HG02885 (cell line): ENCODE results near the gene UNC5C.

Experiments used
- ATAC-seq: cut with Tn5 transposase; IDR thresholded peaks from one replicate; pipeline ENCODE4 v1.9.1; 2021; ENCODE audit warnings: mild to moderate bottlenecking; ENCODE audit not compliant: unreplicated experiment, poor library complexity

UNC5C gene

DNA sequence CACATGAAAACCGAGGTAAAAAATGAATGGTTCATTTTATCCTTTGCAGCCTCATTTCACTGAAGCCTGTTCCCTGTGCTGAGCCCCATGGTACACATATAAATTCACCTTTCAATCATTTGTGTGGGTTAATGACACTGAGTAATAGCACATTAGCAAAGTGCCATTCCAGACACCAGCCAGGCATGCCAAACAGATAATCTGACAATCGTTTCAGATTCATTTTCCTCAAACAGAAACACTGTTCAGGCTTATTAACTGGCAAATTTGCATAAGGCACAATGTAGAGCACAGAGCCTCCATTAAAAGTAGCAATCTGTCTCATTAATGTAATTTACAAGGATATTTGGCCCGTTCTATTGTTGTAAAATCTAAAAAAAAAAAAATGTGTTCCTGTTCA lies 76.2 kb downstream of the UNC5C start:
- no peak for ATAC-seq

GRCh38 chr4:95470622-95471021 lies 78.2 kb downstream of the UNC5C start:
- no peak for ATAC-seq

DNA sequence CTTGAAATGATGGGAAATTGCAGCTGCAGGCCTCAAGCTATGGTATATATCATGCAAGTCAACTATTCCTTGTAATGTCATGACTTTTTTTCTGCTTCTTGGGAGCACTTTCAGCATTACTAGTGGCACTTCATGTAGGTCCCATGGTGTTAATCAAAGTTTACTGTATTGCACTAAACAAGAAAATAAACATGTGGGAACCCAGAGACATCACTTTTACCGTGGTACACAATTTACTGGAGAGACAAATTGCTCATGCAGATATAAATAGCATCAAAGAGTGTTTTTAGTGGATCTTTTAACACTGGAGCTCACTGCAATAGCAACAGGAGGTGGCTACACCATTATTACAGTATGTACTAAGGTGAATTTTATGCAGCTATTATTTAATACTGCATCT lies 79.2 kb downstream of the UNC5C start:
- ATAC-seq, result no peak

DNA sequence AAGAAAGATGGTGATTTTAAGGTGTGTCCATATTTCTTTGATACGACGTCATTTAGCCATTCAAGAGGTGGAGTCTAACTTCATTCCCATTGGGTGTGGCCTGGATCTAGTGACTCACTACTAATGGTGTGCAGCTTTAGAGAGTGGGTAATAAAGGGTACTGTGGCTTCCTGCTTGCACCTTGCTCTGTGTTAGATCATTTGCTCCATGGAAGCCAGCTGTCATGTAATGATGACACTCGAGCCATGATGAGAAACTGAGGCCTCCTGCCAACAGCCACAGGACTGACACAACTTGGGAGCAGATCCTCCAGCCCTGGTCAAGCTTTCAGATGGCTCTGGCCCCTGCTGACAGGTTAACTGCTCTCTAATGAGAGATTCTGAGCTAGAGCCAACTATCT lies 82.0 kb downstream of the UNC5C start:
- no peak for ATAC-seq

DNA sequence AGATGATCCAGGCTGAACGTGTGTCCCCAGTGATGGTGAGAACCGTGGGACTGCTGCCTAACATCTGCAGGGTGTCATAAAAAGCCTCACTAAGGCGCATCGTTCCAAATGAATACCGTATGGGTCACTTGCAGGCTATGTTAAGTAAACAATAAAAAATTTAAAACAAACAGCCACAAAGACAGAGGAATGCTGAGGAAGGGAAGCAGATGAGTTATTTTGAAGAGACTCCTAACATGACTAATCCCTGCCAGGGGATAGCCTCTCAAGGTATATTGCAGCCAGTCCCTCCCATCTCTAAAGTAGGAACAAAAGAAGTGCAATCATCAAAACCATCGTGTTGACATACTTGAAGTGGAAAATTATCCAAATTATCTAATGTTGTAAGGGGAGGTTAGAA lies 83.8 kb downstream of the UNC5C start:
- no peak for ATAC-seq

GRCh38 chr4:95462921-95463320 lies 85.9 kb downstream of the UNC5C start:
- no peak for ATAC-seq

DNA sequence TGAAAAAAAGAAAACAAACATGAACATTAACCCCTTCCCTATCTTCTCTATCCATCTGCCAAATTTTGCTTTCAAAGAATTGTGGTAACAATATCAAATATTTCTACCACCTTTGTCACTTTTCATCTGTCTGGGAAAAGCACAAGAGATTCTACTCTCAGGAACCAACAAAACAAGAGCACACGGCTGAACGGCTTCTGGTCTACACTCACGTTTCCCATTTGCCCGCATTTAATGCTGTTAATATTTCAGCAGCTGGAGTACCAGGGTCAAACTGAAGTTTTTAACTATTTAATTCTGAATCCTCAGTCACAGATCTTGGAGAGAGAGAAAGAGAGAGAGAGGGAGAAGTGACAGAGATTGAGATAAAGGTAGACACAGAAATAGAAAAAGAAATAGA lies 91.4 kb downstream of the UNC5C start:
- ATAC-seq, result no peak

- no peak for ATAC-seq
Measured at GRCh38 chr4:95450294-95450693, 98.5 kb downstream of the UNC5C start.

DNA sequence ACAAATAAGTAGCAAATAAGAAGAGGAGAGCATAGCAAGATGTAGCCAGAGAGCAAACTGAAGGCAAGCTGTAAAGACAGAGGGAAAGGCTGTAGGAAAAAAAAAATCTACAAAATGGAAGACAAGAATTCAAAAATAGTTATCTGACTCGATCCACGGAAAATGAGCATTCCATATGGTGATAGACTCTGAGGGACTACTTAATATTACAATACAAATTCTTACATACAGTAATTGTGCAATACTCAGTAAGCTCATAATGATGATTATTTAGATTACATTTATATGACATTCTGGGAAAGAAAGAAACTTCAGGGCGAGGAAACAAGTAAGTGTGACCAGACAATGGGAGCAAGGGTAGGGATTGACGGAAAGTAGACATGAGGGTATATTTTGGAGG lies 102.6 kb downstream of the UNC5C start:
- no peak for ATAC-seq

DNA sequence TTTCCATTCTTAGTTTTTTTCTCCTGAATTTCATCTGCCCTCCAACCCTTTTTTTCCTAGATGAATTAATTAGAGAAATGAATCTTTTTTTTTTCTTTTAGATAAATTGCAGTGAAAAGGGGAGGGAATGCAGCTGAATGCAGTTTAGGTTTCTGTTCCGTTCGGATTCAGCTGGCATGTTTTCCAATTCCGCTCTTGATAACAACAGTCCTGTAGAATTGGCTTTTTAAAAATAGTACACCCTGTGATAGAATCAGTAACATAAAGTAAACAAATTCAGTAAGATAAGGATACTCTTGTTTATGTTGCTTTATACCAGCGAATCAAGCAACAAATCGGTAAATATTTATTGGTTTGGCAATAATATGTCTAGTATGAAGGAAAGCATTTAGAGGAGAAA lies 103.5 kb downstream of the UNC5C start:
- ATAC-seq, result no peak

DNA sequence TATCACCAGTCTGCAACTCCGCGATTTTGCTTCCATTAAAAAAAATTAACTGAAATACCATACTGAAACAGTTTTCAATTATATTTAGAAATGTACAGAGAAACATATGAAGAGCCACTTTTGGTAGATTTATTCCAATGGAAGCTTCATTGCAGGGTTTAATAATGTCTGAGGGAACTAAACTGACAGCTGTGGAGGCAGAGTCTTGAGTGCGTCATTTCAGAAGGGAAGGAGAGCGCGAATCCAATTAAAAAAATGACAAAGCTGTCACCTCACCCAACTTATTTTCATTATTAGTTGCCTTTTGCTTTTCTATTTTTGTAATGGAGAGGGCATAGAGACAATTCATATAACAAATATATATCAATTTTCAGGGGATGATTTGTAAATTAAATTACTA lies 104.0 kb downstream of the UNC5C start:
- no peak for ATAC-seq

GRCh38 chr4:95439896-95440295 lies 108.9 kb downstream of the UNC5C start:
- ATAC-seq, result no peak

- no peak for ATAC-seq
Measured at GRCh38 chr4:95439071-95439470, 109.7 kb downstream of the UNC5C start.

- no peak for ATAC-seq
Measured at GRCh38 chr4:95432466-95432865, 116.3 kb downstream of the UNC5C start.

- no peak for ATAC-seq
Measured at GRCh38 chr4:95431678-95432077, 117.1 kb downstream of the UNC5C start.

DNA sequence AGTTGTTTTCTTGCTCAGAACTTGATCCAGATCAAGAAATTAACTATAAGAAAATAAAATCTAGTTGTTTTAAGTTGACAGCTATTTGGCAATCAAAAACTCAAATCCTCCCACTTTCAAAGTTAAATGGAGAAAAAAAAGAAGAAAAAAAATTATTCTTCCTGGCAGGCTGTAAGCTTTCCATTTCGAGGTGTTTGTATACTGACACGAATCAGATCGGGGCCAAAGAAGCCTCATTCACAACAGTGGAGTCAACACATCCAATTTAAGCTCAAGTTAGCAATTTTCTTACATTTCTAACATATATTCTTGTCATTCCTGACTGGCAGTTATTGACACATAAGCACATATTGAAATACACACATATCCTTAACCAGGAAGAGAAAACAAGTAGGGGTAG lies 119.4 kb downstream of the UNC5C start:
- no peak for ATAC-seq

DNA sequence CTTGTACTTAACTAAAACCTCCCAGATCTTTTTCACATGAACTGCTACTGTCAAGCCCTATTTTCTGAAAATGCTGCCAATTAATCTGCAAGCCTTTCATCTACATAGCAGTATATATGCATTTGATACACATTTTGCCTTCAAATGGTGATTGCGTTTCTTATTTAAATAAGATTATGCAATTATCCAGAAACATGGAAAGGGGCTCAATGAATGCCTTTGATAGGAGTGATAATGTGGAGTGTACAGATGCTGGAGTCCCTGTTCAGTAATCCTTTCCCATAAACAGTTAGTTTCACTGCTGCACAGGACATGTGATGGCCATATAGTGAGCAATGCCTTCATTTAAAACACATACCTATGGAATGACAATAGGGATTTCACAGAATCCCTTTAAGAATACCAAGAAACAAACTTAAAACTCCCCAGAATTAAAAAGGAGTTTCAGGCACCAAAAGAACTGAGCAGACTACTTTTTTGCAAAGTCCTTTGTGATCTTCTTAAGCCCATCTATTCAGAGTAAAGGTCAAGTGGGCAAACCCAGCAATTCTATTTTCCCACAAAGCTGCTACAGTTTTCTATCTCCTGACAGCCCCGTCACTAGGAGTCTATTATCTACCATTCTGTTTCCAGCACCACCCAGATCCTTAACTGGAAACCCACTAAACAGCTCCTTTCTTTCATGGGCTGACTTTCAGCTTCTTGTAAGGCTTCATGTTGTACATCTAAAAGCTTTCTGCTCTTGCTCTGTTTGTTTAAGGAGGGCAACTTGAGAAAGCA lies 120.3 kb downstream of the UNC5C start:
- ATAC-seq, result no peak

GRCh38 chr4:95426455-95426854 lies 122.3 kb downstream of the UNC5C start:
- ATAC-seq, result no peak

- ATAC-seq, result no peak
Measured at GRCh38 chr4:95422436-95422835, 126.3 kb downstream of the UNC5C start.

DNA sequence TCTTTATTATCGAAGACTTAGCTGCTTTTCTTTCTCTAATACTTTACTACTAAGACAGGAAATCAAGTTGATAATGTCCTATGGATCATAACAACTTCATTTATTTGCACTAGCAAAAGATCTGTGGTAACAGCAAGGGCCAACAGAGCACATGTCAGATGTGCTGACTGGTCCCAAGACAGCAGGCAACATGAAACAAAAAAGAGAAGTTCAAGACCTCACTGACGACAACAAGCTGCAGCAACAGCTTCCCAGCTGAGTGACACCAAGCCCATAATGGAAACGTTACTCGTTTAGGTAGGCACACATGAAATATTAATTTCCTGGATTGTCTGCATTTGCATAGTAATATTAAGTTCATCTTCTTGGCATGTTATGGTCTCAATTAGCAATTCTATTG lies 126.9 kb downstream of the UNC5C start:
- ATAC-seq, result no peak

GRCh38 chr4:95417531-95417930 lies 131.2 kb downstream of the UNC5C start:
- no peak for ATAC-seq

DNA sequence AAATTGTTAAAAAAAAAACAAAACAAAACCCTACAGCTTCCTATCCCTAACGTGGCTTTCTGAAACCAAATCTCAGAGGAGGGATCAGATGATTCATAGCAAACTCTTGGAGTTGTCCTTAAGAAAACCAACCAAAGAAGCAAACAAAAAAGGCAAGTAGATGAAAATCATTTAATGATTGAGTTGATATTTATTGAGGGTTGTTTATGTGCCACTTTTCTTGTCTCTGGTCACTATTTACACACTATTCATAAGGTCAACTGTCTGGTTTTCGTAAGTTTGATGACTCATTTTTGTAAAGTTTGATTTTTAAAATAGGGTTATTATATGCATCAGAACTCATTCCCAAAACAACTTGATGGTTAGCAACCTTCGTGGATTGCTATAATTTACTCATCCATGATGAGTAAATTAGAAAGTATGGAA lies 133.4 kb downstream of the UNC5C start:
- no peak for ATAC-seq
